Measurements from ENCODE around the gene IL2RA. TPM values are rescaled to one million over a fixed set of nuclear protein-coding genes. Genes with fewer than 3 reads are reported as not detected.

IL2RA gene
- total and polyA plus RNA-seq, 4 donors: 0.24 to 10.3 (median 3.4) TPM

DNA sequence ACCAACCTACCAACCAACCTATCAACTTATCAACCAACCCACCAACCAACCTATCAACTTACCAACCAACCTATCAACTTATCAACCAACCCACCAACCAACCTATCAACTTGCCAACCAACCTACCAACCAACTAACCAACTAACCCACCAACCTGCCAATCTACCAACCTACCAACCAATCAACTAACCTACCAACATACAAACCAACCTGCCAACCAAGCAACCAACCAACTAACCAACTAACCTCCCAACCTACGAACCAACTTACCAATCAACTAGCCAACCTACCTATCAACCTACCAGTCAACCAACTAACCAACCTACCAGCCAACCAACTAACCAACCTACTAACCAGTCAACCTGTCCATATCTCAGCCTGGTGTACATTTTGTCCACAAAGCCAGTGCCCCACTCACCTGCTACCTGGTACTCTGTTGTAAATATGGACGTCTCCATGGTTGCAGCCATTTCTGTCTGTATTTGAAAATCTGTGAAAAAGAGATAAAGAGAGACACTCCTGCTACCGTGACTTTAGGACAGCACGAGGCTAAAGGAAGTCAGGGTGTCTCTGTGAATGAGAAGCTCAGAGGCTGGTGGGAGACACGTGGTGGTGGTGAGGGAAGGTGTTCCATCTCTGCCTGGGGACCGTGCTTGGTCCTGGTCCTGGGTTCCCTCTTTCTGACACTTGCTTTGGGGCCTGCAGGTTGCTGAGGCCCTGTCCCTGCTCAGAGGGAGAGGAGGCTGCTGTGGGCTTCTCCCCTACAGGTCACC is 43.0 kb downstream of the IL2RA start:
- 87 to 89% methylated on average over 6 of the region's 6 CpGs for WGBS, 2 donors
- Histone ChIP-seq H3K27me3 (ENCODE audit: control insufficient read depth in 3 of 3, insufficient read depth in 3 of 3, low read length in 2 of 3) (no peaks in the 10 kb centered on the region), H3K4me3 (no peak overlapping the region), H3K9me3 (ENCODE audit: control insufficient read depth in 4 of 4, insufficient read depth in 3 of 4, low read length in 3 of 4) (no peaks in the 10 kb centered on the region), H3K4me1 (ENCODE audit: control insufficient read depth in 5 of 5, insufficient read depth in 5 of 5, low read length in 5 of 5) (peaks cover 0 to 7% (median 4%) of the 10 kb centered on the region in 5 donors), H3K36me3 (ENCODE audit: control insufficient read depth in 4 of 4, insufficient read depth in 4 of 4, low read length in 4 of 4) (no peaks in the 10 kb centered on the region), H3K27ac (ENCODE audit: low read depth in 1 of 2, low read length in 1 of 2) (peak overlapping the region in 1 of 2 donors; percentile 84), H3K9ac (ENCODE audit: insufficient read depth in 1 of 2, low read length in 2 of 2) (no peak overlapping the region)
- ATAC-seq (ENCODE audit: insufficient read depth, low FRiP score) (no peak), DNase-seq (no peak)
- TF ChIP-seq, protein P1, sequence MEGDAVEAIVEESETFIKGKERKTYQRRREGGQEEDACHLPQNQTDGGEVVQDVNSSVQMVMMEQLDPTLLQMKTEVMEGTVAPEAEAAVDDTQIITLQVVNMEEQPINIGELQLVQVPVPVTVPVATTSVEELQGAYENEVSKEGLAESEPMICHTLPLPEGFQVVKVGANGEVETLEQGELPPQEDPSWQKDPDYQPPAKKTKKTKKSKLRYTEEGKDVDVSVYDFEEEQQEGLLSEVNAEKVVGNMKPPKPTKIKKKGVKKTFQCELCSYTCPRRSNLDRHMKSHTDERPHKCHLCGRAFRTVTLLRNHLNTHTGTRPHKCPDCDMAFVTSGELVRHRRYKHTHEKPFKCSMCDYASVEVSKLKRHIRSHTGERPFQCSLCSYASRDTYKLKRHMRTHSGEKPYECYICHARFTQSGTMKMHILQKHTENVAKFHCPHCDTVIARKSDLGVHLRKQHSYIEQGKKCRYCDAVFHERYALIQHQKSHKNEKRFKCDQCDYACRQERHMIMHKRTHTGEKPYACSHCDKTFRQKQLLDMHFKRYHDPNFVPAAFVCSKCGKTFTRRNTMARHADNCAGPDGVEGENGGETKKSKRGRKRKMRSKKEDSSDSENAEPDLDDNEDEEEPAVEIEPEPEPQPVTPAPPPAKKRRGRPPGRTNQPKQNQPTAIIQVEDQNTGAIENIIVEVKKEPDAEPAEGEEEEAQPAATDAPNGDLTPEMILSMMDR (IDR thresholded peaks at IDR 0.05; ENCODE audit: control extremely low read depth, extremely low read depth): no peak

DNA sequence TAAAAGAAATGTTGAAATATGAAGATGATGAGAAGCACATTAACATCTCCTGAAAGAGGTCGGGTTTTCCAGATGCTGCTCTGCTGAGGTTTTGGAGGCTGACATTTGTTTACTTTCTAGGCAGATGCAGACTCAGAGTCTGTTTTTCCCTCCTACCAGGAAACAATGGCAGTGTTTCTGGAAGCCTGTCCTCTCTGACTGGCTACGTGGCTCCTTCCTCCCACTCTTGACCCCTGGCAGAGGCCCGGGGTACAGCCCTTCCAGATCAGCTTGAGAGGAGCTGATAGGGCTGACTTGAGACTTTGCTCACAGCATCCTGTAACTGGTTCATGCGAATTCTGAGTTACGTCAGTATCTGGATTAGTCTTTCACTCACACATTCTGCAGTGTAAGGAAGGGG is 43.7 kb downstream of the IL2RA start:
- Histone ChIP-seq H3K9me3 (ENCODE audit: control insufficient read depth in 4 of 4, insufficient read depth in 3 of 4, low read length in 3 of 4) (no peaks in the 10 kb centered on the region), H3K4me1 (ENCODE audit: control insufficient read depth in 5 of 5, insufficient read depth in 5 of 5, low read length in 5 of 5) (peaks cover 0 to 7% (median 4%) of the 10 kb centered on the region in 5 donors), H3K9ac (ENCODE audit: insufficient read depth in 1 of 2, low read length in 2 of 2) (no peak overlapping the region), H3K36me3 (ENCODE audit: control insufficient read depth in 4 of 4, insufficient read depth in 4 of 4, low read length in 4 of 4) (no peaks in the 10 kb centered on the region), H3K27me3 (ENCODE audit: control insufficient read depth in 3 of 3, insufficient read depth in 3 of 3, low read length in 2 of 3) (no peaks in the 10 kb centered on the region), H3K27ac (ENCODE audit: low read depth in 1 of 2, low read length in 1 of 2) (peak overlapping the region in 1 of 2 donors; percentile 84), H3K4me3 (no peak overlapping the region)
- ATAC-seq (ENCODE audit: insufficient read depth, low FRiP score) (no peak), DNase-seq (peak; percentile 32 to 62 (median 50))
- TF ChIP-seq, protein P1 (IDR thresholded peaks at IDR 0.05; ENCODE audit: control extremely low read depth, extremely low read depth): no peak
- WGBS, 2 donors: 39 to 70% methylated on average over 5 of the region's 5 CpGs

DNA sequence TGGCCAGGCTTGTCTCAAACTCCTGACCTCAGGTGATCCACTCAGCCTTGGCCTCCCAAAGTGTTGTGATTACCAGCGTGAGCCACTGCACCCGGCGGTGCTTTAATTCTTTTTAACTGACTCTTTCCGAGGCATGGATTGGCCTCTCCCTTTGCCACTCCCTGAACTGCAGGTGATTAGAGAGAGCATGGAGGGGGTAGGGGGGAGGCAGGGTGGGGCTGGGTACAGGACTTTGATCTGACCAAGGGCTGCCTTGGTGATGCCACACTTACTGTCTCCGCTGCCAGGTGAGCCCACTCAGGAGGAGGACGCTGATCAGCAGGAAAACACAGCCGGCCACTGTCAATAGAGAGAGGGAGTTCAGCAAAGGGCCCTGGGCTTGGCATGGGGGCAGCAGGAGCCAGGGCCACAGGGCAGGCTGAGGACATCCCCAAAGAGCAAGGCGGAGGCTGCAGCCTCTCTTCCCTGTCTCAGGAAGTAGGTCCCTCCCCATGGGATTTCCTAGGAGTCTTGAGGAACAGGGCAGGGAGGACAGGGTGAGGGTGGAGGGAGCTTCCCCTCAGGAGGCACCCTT is 44.3 kb downstream of the IL2RA start:
- H3K9ac ChIP-seq (ENCODE audit: insufficient read depth in 1 of 2, low read length in 2 of 2): no peak overlapping the region
- no peak for DNase-seq
- no peaks in the 10 kb centered on the region for H3K36me3 ChIP-seq (ENCODE audit: control insufficient read depth in 4 of 4, insufficient read depth in 4 of 4, low read length in 4 of 4)
- no peak overlapping the region for H3K4me3 ChIP-seq
- 85 to 94% methylated on average over 8 of the region's 8 CpGs for WGBS, 2 donors
- no peak for ATAC-seq (ENCODE audit: insufficient read depth, low FRiP score)
- no peaks in the 10 kb centered on the region for H3K27me3 ChIP-seq (ENCODE audit: control insufficient read depth in 3 of 3, insufficient read depth in 3 of 3, low read length in 2 of 3)
- H3K27ac ChIP-seq (ENCODE audit: low read depth in 1 of 2, low read length in 1 of 2): peak overlapping the region in 1 of 2 donors; percentile 84
- H3K4me1 ChIP-seq (ENCODE audit: control insufficient read depth in 5 of 5, insufficient read depth in 5 of 5, low read length in 5 of 5): peaks cover 0 to 7% (median 4%) of the 10 kb centered on the region in 5 donors
- H3K9me3 ChIP-seq (ENCODE audit: control insufficient read depth in 4 of 4, insufficient read depth in 3 of 4, low read length in 3 of 4): no peaks in the 10 kb centered on the region
- TF ChIP-seq, protein P1 (IDR thresholded peaks at IDR 0.05; ENCODE audit: control extremely low read depth, extremely low read depth): no peak

Measured in lung (tissue), 12 donors.